AG04449 (cell line): ENCODE data around the gene MAP3K4.

Source experiments
- CTCF ChIA-PET: fragments of 350-600 bp; formaldehyde crosslinking; extraction: SDS; loops from one replicate; lab custom pipeline; 2021; ENCODE audit warnings: antibody characterized with exemption; lab: Yijun Ruan, JAX
- POLR2A ChIA-PET: fragments of 400-600, 350-600 bp; formaldehyde crosslinking; extraction: SDS; loops from one replicate; lab custom pipeline; 2020; ENCODE audit warnings: antibody characterized with exemption, inconsistent platforms; lab: Yijun Ruan, JAX
- DNase-seq: peaks from one replicate; pipeline ENCODE4 v3.0.0-alpha.2; 2010; ENCODE audit warnings: low read depth, low spot score
- H3K4me3 ChIP-seq: 2 replicates; pipeline ENCODE4 v1.5.1; 2011; ENCODE audit warnings: low read depth, mild to moderate bottlenecking, control low read depth, low read length
- TF ChIP-seq, protein P1 (sequence below): IDR thresholded peaks from one replicate; pipeline ENCODE4 v1.5.1; 2011; ENCODE audit warnings: mild to moderate bottlenecking, moderate library complexity, low read length, control low read depth, inconsistent platforms; ENCODE audit not compliant: insufficient read depth; ENCODE audit errors: missing control alignments

Gene MAP3K4

DNA sequence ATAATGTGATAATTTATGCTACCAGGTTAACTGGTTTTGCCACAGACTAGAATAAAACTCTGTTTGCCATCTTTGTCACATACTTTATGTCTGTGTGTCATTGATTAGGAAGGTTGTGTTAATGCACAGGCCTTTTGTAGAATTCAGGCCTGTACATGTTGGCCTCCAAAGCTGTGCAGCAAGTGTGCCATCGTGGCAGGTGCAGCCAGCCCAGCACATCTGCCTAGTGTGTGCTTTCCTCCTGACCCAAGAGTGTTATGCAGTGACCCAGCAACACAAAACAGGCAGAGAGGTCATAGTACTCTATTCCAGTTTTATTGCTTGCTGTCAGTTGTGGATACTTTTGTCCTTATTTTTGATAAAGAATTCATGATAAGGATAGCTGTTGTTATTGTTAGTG lies 3.7 kb downstream of the MAP3K4 start:
- ChIA-PET CTCF (interaction anchor here (0.9 to 1.5 kb wide), 2 partner anchors 28 to 64 kb away, joined by 3 read pairs; no protein-coding TSS in a partner anchor), POLR2A (no interaction called here)
- TF ChIP-seq, protein P1, sequence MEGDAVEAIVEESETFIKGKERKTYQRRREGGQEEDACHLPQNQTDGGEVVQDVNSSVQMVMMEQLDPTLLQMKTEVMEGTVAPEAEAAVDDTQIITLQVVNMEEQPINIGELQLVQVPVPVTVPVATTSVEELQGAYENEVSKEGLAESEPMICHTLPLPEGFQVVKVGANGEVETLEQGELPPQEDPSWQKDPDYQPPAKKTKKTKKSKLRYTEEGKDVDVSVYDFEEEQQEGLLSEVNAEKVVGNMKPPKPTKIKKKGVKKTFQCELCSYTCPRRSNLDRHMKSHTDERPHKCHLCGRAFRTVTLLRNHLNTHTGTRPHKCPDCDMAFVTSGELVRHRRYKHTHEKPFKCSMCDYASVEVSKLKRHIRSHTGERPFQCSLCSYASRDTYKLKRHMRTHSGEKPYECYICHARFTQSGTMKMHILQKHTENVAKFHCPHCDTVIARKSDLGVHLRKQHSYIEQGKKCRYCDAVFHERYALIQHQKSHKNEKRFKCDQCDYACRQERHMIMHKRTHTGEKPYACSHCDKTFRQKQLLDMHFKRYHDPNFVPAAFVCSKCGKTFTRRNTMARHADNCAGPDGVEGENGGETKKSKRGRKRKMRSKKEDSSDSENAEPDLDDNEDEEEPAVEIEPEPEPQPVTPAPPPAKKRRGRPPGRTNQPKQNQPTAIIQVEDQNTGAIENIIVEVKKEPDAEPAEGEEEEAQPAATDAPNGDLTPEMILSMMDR, result no peak
- DNase-seq, result no peak
- H3K4me3 ChIP-seq, result no peak overlapping the region

- ChIA-PET POLR2A (no interaction called here), CTCF (interaction anchor here (0.9 to 2.8 kb wide), 4 partner anchors 17 to 377 kb away, joined by 3 to 11 read pairs (median 3); no protein-coding TSS in a partner anchor)
- no peak for DNase-seq
- TF ChIP-seq, protein P1, result no peak
- no peak overlapping the region for H3K4me3 ChIP-seq
Observed at GRCh38 chr6:160996131-160996601, 4.6 kb downstream of the MAP3K4 start.

DNA sequence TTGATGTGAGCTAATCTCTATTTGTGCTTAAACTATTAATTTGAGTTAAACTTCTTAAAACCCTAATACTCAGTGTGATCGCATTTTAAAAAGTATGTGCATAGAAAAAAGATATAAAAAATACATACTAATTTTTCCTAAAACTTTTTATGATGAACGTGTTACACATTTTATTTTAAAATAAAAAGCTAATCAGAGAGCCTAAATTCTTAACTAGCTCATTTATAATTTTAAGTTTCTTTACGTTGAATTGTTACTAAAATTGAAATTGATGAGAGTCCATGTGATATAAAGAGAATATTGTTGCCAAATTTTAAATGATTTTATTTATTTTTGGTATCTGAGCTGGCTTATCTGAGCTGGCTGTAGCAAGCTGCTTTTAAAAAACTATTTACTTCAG lies 6.6 kb downstream of the MAP3K4 start:
- ChIA-PET CTCF (interaction anchor here (0.8 to 2.8 kb wide), 6 partner anchors 10 to 375 kb away, joined by 3 to 11 read pairs (median 4); no protein-coding TSS in a partner anchor), POLR2A (no interaction called here)
- TF ChIP-seq, protein P1, result no peak
- no peak overlapping the region for H3K4me3 ChIP-seq
- DNase-seq, result no peak

- TF ChIP-seq, protein P1, result no peak
- ChIA-PET CTCF (interaction anchor here (1.3 to 2.8 kb wide), 5 partner anchors 9 to 374 kb away, joined by 4 to 11 read pairs (median 5); no protein-coding TSS in a partner anchor), POLR2A (no interaction called here)
- no peak for DNase-seq
- H3K4me3 ChIP-seq, result no peak overlapping the region
Observed at GRCh38 chr6:160998766-160999165, 7.2 kb downstream of the MAP3K4 start.

DNA sequence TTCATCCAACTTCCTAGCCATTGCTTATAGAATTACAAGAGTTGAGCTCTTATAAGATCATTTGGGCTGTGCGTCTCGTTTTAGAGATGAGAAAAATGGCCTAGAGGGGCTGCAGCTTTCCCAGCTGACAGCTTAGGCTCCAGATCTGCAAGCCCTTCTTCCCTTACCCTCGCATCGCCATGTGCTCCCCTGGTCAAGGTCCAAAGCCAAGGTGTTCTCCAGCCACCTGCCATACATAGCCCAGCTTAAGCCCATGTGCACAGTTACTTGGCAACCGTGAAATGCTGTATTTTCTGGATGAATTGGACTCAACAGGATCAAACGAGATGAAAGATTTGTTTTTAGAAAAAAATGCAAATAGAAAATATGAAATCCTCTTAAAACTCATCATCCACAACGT lies 7.9 kb downstream of the MAP3K4 start:
- CTCF ChIA-PET, result interaction anchor here (1.4 to 1.9 kb wide), 2 partner anchors 9 to 371 kb away, joined by 5 read pairs; no protein-coding TSS in a partner anchor
- POLR2A ChIA-PET, result no interaction called here
- no peak for DNase-seq
- H3K4me3 ChIP-seq, result no peak overlapping the region
- TF ChIP-seq, protein P1, result no peak

- TF ChIP-seq, protein P1, result no peak
- no peak overlapping the region for H3K4me3 ChIP-seq
- ChIA-PET CTCF (interaction anchor here (2.9 kb wide), 1 partner anchor 8 kb away, joined by 11 read pairs; no protein-coding TSS in a partner anchor), POLR2A (no interaction called here)
- DNase-seq, result no peak
Observed at GRCh38 chr6:161000632-161001031, 9.1 kb downstream of the MAP3K4 start.
